Gastroesophageal sphincter (tissue), 4 donors: ENCODE measurements around the gene IL31RA. TPM values are rescaled to one million over a fixed set of nuclear protein-coding genes. Genes with fewer than 3 reads are reported as not detected.

Source experiments
- ATAC-seq: fragments of 150-250 bp; one replicate; pipeline ENCODE4 v1.9.1; 2016; ENCODE audit warnings: mild to moderate bottlenecking, moderate library complexity
- H3K27ac ChIP-seq, 4 donors: fragments of 200-600 bp; sonication (generic) in 3 of 4; 1 replicate in 3 of 4; 2 replicates in 1 of 4; pipeline ENCODE4 v1.5.1; 2016 to 2019
- H3K27me3 ChIP-seq: fragments of 200-600 bp; sonication (generic); one replicate; pipeline ENCODE4 v1.5.1; 2019
- H3K36me3 ChIP-seq, 2 donors: fragments of 200-600 bp; sonication (generic); one replicate each; pipeline ENCODE4 v1.5.1; 2019; ENCODE audit warnings: control low read depth in 1 of 2
- H3K4me1 ChIP-seq, 3 donors: fragments of 200-600 bp; sonication (generic); 1 replicate in 2 of 3; 2 replicates in 1 of 3; pipeline ENCODE4 v1.5.1; 2016 to 2019; ENCODE audit warnings: control low read depth in 2 of 3
- H3K4me3 ChIP-seq, 2 donors: fragments of 200-600 bp; sonication (generic); one replicate each; pipeline ENCODE4 v1.5.1; 2019; ENCODE audit warnings: mild to moderate bottlenecking in 1 of 2, moderate library complexity in 1 of 2
- H3K9me3 ChIP-seq, 3 donors: fragments of 200-600 bp; sonication (generic); one replicate each; pipeline ENCODE4 v1.5.1; 2017 to 2019; ENCODE audit warnings: control low read depth in 2 of 3
- EP300 ChIP-seq: sonication (generic); formaldehyde crosslinking; IDR thresholded peaks from one replicate; pipeline ENCODE4 v1.6.1; 2017; ENCODE audit warnings: antibody characterized with exemption, mild to moderate bottlenecking
- POLR2A ChIP-seq, 2 donors: fragments of 450-650 bp; IDR thresholded peaks; one replicate each; pipeline ENCODE4 v1.6.1; 2017; ENCODE audit warnings: antibody characterized with exemption in 2 of 2, mild to moderate bottlenecking in 2 of 2, moderate library complexity in 1 of 2
- POLR2AphosphoS5 ChIP-seq: sonication (generic); formaldehyde crosslinking; IDR thresholded peaks from one replicate; pipeline ENCODE4 v1.6.1; 2017; ENCODE audit warnings: antibody characterized with exemption
- WGBS, 2 donors: methylation state at CpG; one replicate each; pipeline ENCODE4 v1.1.5; 2018; ENCODE audit warnings: low coverage in 1 of 2; 5-methylcytosine and 5-hydroxymethylcytosine counted together
- total RNA-seq, 4 donors: library from RNA; depleted of rRNA; stranded (reverse); fragments of >200 nt; gene quantifications; one replicate each; pipeline ENCODE4 v1.1.0, GENCODE V29; 2016
- TF ChIP-seq, protein P1 (sequence below), 4 experiments: fragments of 200-600 bp in 2 of 4; fragments of 450-650 bp in 2 of 4; sonication (generic) in 1 of 4; IDR thresholded peaks; one replicate each; pipeline ENCODE4 v1.5.1; 2017 to 2019; ENCODE audit warnings: antibody characterized with exemption in 4 of 4, mild to moderate bottlenecking in 2 of 4, moderate library complexity in 2 of 4

Gene IL31RA
- total RNA-seq, 4 donors from 2014 or later = 0.13 to 0.57 TPM; not detected in 2

DNA sequence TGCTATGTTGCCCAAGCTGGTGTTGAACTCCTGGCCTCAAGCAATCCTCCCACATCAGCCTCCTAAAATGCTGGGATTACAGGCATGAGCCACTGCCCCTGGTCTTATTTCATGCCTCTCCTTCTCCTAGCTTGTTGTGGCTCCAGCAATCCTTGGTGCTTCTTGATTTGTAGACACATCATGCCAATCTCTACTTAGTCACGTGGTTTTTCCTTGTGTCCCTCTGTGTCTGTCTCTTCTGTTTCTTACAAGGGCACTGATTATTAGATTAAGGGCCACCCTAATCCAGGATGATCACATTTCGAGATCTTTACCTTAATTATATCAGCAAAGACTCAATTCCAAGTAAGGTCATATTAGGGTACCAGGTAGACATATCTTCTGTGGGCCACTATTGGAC, 9.2 kb upstream of the IL31RA start:
- Histone ChIP-seq H3K27ac (no peak overlapping the region), H3K36me3 (no peaks in the 10 kb centered on the region), H3K9me3 (peaks cover 0 to 9% (median 0%) of the 10 kb centered on the region in 3 donors), H3K4me3 (no peak overlapping the region), H3K27me3 (no peaks in the 10 kb centered on the region), H3K4me1 (no peaks in the 10 kb centered on the region)
- ATAC-seq = no peak
- TF ChIP-seq, protein P1, sequence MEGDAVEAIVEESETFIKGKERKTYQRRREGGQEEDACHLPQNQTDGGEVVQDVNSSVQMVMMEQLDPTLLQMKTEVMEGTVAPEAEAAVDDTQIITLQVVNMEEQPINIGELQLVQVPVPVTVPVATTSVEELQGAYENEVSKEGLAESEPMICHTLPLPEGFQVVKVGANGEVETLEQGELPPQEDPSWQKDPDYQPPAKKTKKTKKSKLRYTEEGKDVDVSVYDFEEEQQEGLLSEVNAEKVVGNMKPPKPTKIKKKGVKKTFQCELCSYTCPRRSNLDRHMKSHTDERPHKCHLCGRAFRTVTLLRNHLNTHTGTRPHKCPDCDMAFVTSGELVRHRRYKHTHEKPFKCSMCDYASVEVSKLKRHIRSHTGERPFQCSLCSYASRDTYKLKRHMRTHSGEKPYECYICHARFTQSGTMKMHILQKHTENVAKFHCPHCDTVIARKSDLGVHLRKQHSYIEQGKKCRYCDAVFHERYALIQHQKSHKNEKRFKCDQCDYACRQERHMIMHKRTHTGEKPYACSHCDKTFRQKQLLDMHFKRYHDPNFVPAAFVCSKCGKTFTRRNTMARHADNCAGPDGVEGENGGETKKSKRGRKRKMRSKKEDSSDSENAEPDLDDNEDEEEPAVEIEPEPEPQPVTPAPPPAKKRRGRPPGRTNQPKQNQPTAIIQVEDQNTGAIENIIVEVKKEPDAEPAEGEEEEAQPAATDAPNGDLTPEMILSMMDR (IDR thresholded peaks at IDR 0.05) = no peak
- TF ChIP-seq POLR2A (IDR thresholded peaks at IDR 0.05) = no peak
- no peak for TF ChIP-seq POLR2AphosphoS5
- TF ChIP-seq EP300 = no peak
- WGBS, 2 donors = 73 to 76% methylated on average over 2 of the region's 2 CpGs

GRCh38 chr5:55847837-55848236, 3.3 kb upstream of the IL31RA start:
- Histone ChIP-seq H3K36me3 (no peaks in the 10 kb centered on the region), H3K4me1 (no peaks in the 10 kb centered on the region), H3K27ac (no peak overlapping the region), H3K4me3 (no peak overlapping the region), H3K27me3 (peaks cover 4% of the 10 kb centered on the region), H3K9me3 (peaks cover 0 to 9% (median 0%) of the 10 kb centered on the region in 3 donors)
- TF ChIP-seq POLR2AphosphoS5 = no peak
- 75 to 78% methylated on average over 1 of the region's 1 CpG for WGBS, 2 donors
- no peak for ATAC-seq

- 67 to 72% methylated on average over 2 of the region's 2 CpGs for WGBS, 2 donors
- no peaks in the 10 kb centered on the region for H3K36me3 ChIP-seq
- peaks cover 4% of the 10 kb centered on the region for H3K27me3 ChIP-seq
- H3K4me3 ChIP-seq = no peak overlapping the region
- H3K27ac ChIP-seq = no peak overlapping the region
- H3K9me3 ChIP-seq = peaks cover 0 to 9% (median 0%) of the 10 kb centered on the region in 3 donors
- no peaks in the 10 kb centered on the region for H3K4me1 ChIP-seq
- ATAC-seq = no peak
- TF ChIP-seq POLR2AphosphoS5 (no peak), EP300 (no peak), POLR2A (IDR thresholded peaks at IDR 0.05) (no peak)
- TF ChIP-seq, protein P1 (IDR thresholded peaks at IDR 0.05) = no peak
These were observed 2.4 kb upstream of the IL31RA start for GRCh38 chr5:55848783-55849182.

- Histone ChIP-seq H3K4me3 (no peak overlapping the region), H3K36me3 (no peaks in the 10 kb centered on the region), H3K27ac (no peak overlapping the region), H3K9me3 (no peaks in the 10 kb centered on the region), H3K27me3 (peaks cover 9% of the 10 kb centered on the region), H3K4me1 (no peaks in the 10 kb centered on the region)
- TF ChIP-seq, protein P1 (IDR thresholded peaks at IDR 0.05) = no peak
- TF ChIP-seq EP300 (no peak), POLR2AphosphoS5 (no peak), POLR2A (IDR thresholded peaks at IDR 0.05) (no peak)
- WGBS, 2 donors = 65 to 81% methylated on average over 2 of the region's 2 CpGs
- ATAC-seq = no peak
These were observed 470 bp downstream of the IL31RA start for GRCh38 chr5:55851675-55851979.

DNA sequence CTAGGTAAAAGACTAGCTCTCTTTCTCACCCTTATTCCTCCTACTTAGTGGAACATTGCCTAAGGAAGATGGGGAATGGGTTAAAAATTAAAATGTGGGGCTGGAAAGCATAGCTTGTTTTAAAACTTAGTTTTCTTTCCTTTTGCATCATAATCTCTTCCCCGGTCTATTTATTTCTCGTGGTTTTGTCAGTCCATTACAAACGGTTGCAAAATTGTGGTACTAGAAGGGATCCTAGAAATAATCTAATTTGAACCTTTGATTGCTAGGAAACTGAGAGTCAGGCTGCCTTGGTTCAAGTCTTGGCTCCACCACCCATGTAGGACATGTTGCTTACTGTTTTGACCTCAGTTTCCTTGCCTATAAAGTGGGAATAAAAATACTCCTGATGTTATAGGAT, 1.3 kb downstream of the IL31RA start:
- Histone ChIP-seq H3K36me3 (no peaks in the 10 kb centered on the region), H3K27me3 (peaks cover 9% of the 10 kb centered on the region), H3K4me3 (no peak overlapping the region), H3K4me1 (no peaks in the 10 kb centered on the region), H3K9me3 (no peaks in the 10 kb centered on the region), H3K27ac (no peak overlapping the region)
- ATAC-seq = no peak
- TF ChIP-seq POLR2AphosphoS5 (no peak), POLR2A (IDR thresholded peaks at IDR 0.05) (no peak), EP300 (no peak)
- TF ChIP-seq, protein P1 (IDR thresholded peaks at IDR 0.05) = no peak
- WGBS, 2 donors = 62 to 76% methylated on average over 3 of the region's 3 CpGs
